OCI-LY3 (cell line): ENCODE results near the gene MAST1.

Source experiments
- CTCF ChIP-seq: fragments of 200-600, 300-600 bp; sonication (generic); IDR thresholded peaks from 2 replicates; pipeline ENCODE4 v1.5.1; 2014; ENCODE audit warnings: antibody characterized with exemption, low read length, low read depth
- EZH2phosphoT487 ChIP-seq: fragments of 200-600 bp; shearing (Covaris generic); IDR thresholded peaks from 2 replicates; pipeline ENCODE4 v1.6.1; 2018; ENCODE audit warnings: antibody characterized with exemption, mixed run types, low read depth

GRCh38 chr19:12789904-12790619 is 48.3 kb upstream of the MAST1 start:
- TF ChIP-seq CTCF (no peak), EZH2phosphoT487 (no peak)
